ENCODE measurements around the gene PAFAH1B2.
"Not testable (repeated sequence)": the region's sequence is repeated elsewhere in the genome, so short reads cannot be mapped to it uniquely, and the experiment has no call there.

PAFAH1B2 gene

GRCh38 chr11:117143871-117144476 is at the start of gene PAFAH1B2:
TSS of gene PAFAH1B2 (plus strand) at chr11:117144287. CDS start at chr11:117152448, 8,161 bp downstream.
- DNase-seq (ENCODE audit: low read depth) = peak; percentile 94

GRCh38 chr11:117094776-117095175 is 49.3 kb upstream of the PAFAH1B2 start:
- DNase-seq (ENCODE audit: low read depth) = no peak

GRCh38 chr11:117095284-117096161 is 48.6 kb upstream of the PAFAH1B2 start:
- no peak for DNase-seq (ENCODE audit: low read depth)

- peak; percentile 29 for DNase-seq (ENCODE audit: low read depth)
Measured at GRCh38 chr11:117096201-117096991, 47.7 kb upstream of the PAFAH1B2 start.

GRCh38 chr11:117097014-117097388 is 47.1 kb upstream of the PAFAH1B2 start:
- no peak for DNase-seq (ENCODE audit: low read depth)

- DNase-seq (ENCODE audit: low read depth) = no peak
Measured at GRCh38 chr11:117097389-117098268, 46.5 kb upstream of the PAFAH1B2 start.

GRCh38 chr11:117098269-117099232 is 45.5 kb upstream of the PAFAH1B2 start, which contains the start of gene SIK3:
TSS of gene SIK3 (minus strand) at chr11:117098428. CDS start at chr11:117098415, 13 bp downstream.
- peak; percentile 87 for DNase-seq (ENCODE audit: low read depth)

GRCh38 chr11:117099696-117100095 is 44.4 kb upstream of the PAFAH1B2 start:
- DNase-seq (ENCODE audit: low read depth) = no peak

GRCh38 chr11:117100556-117100955 is 43.5 kb upstream of the PAFAH1B2 start:
- no peak for DNase-seq (ENCODE audit: low read depth)

- DNase-seq (ENCODE audit: low read depth) = no peak
Measured at GRCh38 chr11:117107701-117108590, 36.1 kb upstream of the PAFAH1B2 start.

- DNase-seq (ENCODE audit: low read depth) = no peak
Measured at GRCh38 chr11:117110294-117110950, 33.7 kb upstream of the PAFAH1B2 start.

- not testable (repeated sequence) for DNase-seq (ENCODE audit: low read depth)
Measured at GRCh38 chr11:117112497-117112896, 31.6 kb upstream of the PAFAH1B2 start.

- DNase-seq (ENCODE audit: low read depth) = not testable (repeated sequence)
Measured at GRCh38 chr11:117112939-117113338, 31.1 kb upstream of the PAFAH1B2 start.

- DNase-seq (ENCODE audit: low read depth) = no peak
Measured at GRCh38 chr11:117117681-117118080, 26.4 kb upstream of the PAFAH1B2 start.

GRCh38 chr11:117121176-117121575 is 22.9 kb upstream of the PAFAH1B2 start:
- no peak for DNase-seq (ENCODE audit: low read depth)

- DNase-seq (ENCODE audit: low read depth) = no peak
Measured at GRCh38 chr11:117122556-117122955, 21.5 kb upstream of the PAFAH1B2 start.

GRCh38 chr11:117126223-117126965 is 17.7 kb upstream of the PAFAH1B2 start:
- no peak for DNase-seq (ENCODE audit: low read depth)
